SHP77 treated with DMSO at 0.1 percent for 48 hours (cell line): ENCODE results near the gene FAM180B.
A peak's percentile ranks its signal among the peaks of the same experiment; 100 is the strongest.
"Not testable (repeated sequence)": the region's sequence is repeated elsewhere in the genome, so short reads cannot be mapped to it uniquely, and the experiment has no call there.

Source experiments
- DNase-seq: peaks from one replicate; lab custom pipeline; 2025; lab: John Stamatoyannopoulos, UW

FAM180B gene

GRCh38 chr11:47586098-47586855, at the start of gene FAM180B:
TSS of gene FAM180B (plus strand) at chr11:47586678. CDS start at chr11:47586769, 91 bp downstream.
- DNase-seq: no peak

GRCh38 chr11:47536915-47537314, 49.6 kb upstream of the FAM180B start:
- DNase-seq: no peak

GRCh38 chr11:47538741-47539565, 47.5 kb upstream of the FAM180B start:
- DNase-seq: no peak

GRCh38 chr11:47539681-47540039, 46.8 kb upstream of the FAM180B start:
- DNase-seq: no peak

- no peak for DNase-seq
Observed at GRCh38 chr11:47541070-47541469, 45.4 kb upstream of the FAM180B start.

- DNase-seq: no peak
Observed at GRCh38 chr11:47545298-47545697, 41.2 kb upstream of the FAM180B start.

- DNase-seq: not testable (repeated sequence)
Observed at GRCh38 chr11:47546274-47546673, 40.2 kb upstream of the FAM180B start.

- DNase-seq: no peak
Observed at GRCh38 chr11:47550288-47551047, 36.0 kb upstream of the FAM180B start.

GRCh38 chr11:47551086-47551485, 35.4 kb upstream of the FAM180B start:
- no peak for DNase-seq

GRCh38 chr11:47552056-47552565, 34.4 kb upstream of the FAM180B start:
- DNase-seq: peak; percentile 16

GRCh38 chr11:47552566-47553405, 33.7 kb upstream of the FAM180B start, which contains the start of gene CELF1:
TSS of gene CELF1 (minus strand) at chr11:47553132. CDS start at chr11:47499523, 53,609 bp downstream.
- DNase-seq: peak; percentile 87

- peak; percentile 84 for DNase-seq
Observed at GRCh38 chr11:47553406-47553743, 33.1 kb upstream of the FAM180B start.

- not testable (repeated sequence) for DNase-seq
Observed at GRCh38 chr11:47557004-47557403, 29.5 kb upstream of the FAM180B start.

GRCh38 chr11:47558695-47559094, 27.8 kb upstream of the FAM180B start:
- DNase-seq: no peak

GRCh38 chr11:47560426-47560825, 26.1 kb upstream of the FAM180B start:
- DNase-seq: no peak

- not testable (repeated sequence) for DNase-seq
Observed at GRCh38 chr11:47562393-47562792, 24.1 kb upstream of the FAM180B start.

- not testable (repeated sequence) for DNase-seq
Observed at GRCh38 chr11:47564366-47564765, 22.1 kb upstream of the FAM180B start.

GRCh38 chr11:47564933-47565339, 21.5 kb upstream of the FAM180B start:
- no peak for DNase-seq

GRCh38 chr11:47565340-47566148, 20.9 kb upstream of the FAM180B start, which contains the start of gene PTPMT1:
TSS of gene PTPMT1 (plus strand) at chr11:47565599. CDS start at chr11:47565623, 24 bp downstream.
- peak; percentile 36 for DNase-seq

- no peak for DNase-seq
Observed at GRCh38 chr11:47566149-47566698, 20.3 kb upstream of the FAM180B start.
